D721Med (cell line): Measurements from ENCODE around the gene GIPC3.

ENCODE experiments used
- DNase-seq: peaks from one replicate; pipeline ENCODE4 v3.0.0; 2011; ENCODE audit warnings: low spot score; ENCODE audit not compliant: insufficient read length
- FAIRE-seq: peaks from 2 replicates; lab custom pipeline; 2011; peaks lifted over from hg19 to GRCh38; lab: Jason Lieb, UNC
- CTCF ChIP-seq: IDR thresholded peaks from 2 replicates; pipeline ENCODE4 v1.5.1; 2012; ENCODE audit warnings: mild to moderate bottlenecking, control low read depth; ENCODE audit not compliant: insufficient read depth; ENCODE audit errors: missing control alignments

Gene GIPC3

DNA sequence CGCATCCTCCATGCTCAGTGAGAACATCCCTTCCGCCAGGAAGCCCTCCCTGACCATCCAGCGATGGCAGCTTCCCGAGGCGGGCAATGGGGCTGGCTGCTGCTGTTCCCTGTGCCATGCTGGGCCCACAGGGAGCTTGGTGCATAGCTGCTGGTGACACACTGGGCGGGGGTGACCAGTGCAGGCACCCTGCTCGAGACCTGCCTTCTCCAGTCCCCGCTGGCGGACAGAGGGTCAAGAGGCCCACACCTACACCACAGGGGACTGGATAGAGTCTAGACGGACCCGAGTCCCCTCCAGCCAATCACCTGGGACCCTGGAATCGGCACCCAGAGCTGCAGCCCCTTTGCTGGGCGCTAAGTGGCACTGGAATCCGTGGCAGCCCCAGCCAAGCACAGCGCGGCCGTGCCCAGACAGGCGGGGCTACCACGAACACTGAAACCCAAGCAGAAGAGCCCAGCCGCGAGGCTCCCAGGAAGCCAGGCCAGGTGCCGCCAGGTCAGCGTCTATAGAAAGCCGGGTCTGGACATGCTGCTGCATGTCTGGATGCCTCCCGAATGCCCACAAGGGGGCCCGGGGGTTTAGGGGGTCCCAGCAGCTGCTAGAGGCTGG is 30.4 kb downstream of the GIPC3 start:
- DNase-seq (no peak), FAIRE-seq (no peak)

GRCh38 chr19:3617463-3617862 is 32.2 kb downstream of the GIPC3 start:
- TF ChIP-seq CTCF: no peak
- FAIRE-seq (no peak), DNase-seq (no peak)

More for the DNA sequence above, 30.4 kb downstream of the GIPC3 start:
- no peak for TF ChIP-seq CTCF

GRCh38 chr19:3618144-3618810 is 33.0 kb downstream of the GIPC3 start:
- peak; percentile 55 for TF ChIP-seq CTCF
- FAIRE-seq: no peak
- DNase-seq: peak; percentile 89

DNA sequence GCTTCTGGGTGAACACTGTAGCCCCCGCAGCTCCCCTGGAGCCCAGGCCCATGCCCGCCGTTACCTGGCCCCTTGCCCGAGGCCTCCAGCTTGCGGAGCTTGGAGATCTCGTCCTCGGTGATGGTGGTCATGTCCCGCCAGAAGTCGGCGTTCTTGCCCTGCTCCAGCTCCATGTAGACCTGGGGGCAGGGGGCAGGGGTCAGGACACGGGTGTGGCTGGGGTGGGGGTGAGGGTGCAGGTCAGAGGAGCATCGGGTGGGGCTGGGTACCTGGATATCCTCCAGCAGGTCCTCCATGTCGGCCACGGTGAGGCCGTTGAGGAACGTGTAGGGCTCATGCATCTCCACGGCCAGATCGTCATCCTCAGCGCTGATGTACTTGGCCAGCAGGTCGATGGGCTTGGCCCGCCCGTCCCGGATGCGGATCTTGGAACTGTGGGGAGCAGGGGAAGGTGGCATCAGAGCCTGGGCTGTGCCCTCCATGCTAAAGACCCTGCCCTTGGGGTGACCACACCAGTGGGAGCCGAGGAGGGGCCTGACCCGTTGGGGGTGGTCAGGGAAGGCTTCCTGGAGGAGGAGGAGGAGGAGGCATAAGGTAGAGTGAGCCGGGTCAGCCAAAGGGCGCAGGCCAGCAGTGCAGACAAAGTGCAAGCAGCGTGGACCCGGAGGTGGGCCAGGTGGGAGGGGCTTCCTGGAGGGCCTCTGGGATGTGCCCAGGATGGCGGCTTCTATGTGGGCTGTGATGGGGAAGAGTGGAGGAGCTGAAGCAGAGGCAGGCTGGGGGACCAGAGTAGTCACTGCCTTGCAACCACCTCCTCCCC is 33.7 kb downstream of the GIPC3 start:
- DNase-seq: no peak
- FAIRE-seq: no peak
- no peak for TF ChIP-seq CTCF

DNA sequence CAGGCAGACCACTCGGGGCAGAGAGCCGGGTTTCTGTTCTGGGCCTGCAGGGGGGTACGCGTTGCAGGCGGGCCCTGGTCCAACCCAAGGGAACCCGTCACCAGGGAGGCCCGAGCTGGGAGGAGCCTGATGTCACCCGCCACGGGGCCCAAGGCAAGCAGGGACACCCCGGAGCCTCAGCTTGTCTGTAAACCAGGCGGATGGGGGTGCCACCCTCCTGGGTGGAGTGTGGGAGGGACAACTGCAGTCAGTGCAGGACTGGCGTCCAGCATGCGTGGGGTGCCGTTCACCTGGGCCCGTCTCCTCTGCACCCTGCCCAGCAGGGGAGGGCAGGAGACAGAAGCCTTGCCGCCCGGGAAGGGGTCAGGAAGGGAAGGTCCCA is 34.3 kb downstream of the GIPC3 start:
- no peak for TF ChIP-seq CTCF
- FAIRE-seq: no peak
- DNase-seq: no peak

- FAIRE-seq (no peak), DNase-seq (no peak)
Observed at GRCh38 chr19:3620145-3620816, 35.0 kb downstream of the GIPC3 start.

More at GRCh38 chr19:3620145-3620816, 35.0 kb downstream of the GIPC3 start:
- TF ChIP-seq CTCF: no peak
